Neural progenitor cell (in vitro differentiated cells): ENCODE results near the gene ZNF581. TPM values are rescaled to one million over a fixed set of nuclear protein-coding genes. Genes with fewer than 3 reads are reported as not detected.

Experiments
- DNase-seq: peaks from one replicate; pipeline ENCODE4 v3.0.0-alpha.2; 2016; ENCODE audit warnings: low spot score
- H2AFZ ChIP-seq: fragments of 200-600 bp; sonication (generic); replicated peaks from 2 replicates; pipeline ENCODE4 v1.6.1; 2016; ENCODE audit warnings: antibody characterized with exemption
- H3F3A ChIP-seq: fragments of 200-600 bp; sonication (generic); 2 replicates; pipeline ENCODE4 v1.6.1; 2016; ENCODE audit warnings: antibody characterized with exemption, low read depth
- H3K27ac ChIP-seq: fragments of 200-600 bp; sonication (generic); 2 replicates; pipeline ENCODE4 v1.5.1; 2016; ENCODE audit warnings: mild to moderate bottlenecking
- H3K27me3 ChIP-seq: fragments of 200-600 bp; sonication (generic); 2 replicates; pipeline ENCODE4 v1.6.1; 2016; ENCODE audit warnings: mild to moderate bottlenecking, moderate library complexity
- H3K36me3 ChIP-seq: fragments of 200-600 bp; sonication (generic); 2 replicates; pipeline ENCODE4 v1.5.1; 2016
- H3K4me1 ChIP-seq: fragments of 200-600 bp; sonication (generic); 2 replicates; pipeline ENCODE4 v1.6.1; 2016; ENCODE audit warnings: mixed run types
- H3K4me2 ChIP-seq: fragments of 200-600 bp; sonication (generic); 2 replicates; pipeline ENCODE4 v1.6.1; 2016
- H3K4me3 ChIP-seq: fragments of 200-600 bp; sonication (generic); 2 replicates; pipeline ENCODE4 v1.5.1; 2016
- H3K79me2 ChIP-seq: fragments of 200-600 bp; sonication (generic); 2 replicates; pipeline ENCODE4 v1.6.1; 2016; ENCODE audit warnings: low read depth
- H3K9ac ChIP-seq: fragments of 200-600 bp; sonication (generic); 2 replicates; pipeline ENCODE4 v1.6.1; 2016
- H3K9me3 ChIP-seq: fragments of 200-600 bp; sonication (generic); 2 replicates; pipeline ENCODE4 v1.5.1; 2016; ENCODE audit warnings: low read depth
- H4K20me1 ChIP-seq: fragments of 200-600 bp; sonication (generic); 2 replicates; pipeline ENCODE4 v1.6.1; 2016; ENCODE audit warnings: low read depth
- H3K27ac Mint-ChIP-seq: 3 replicates; pipeline ENCODE4 v1.8.0; 2021; ENCODE audit warnings: mixed read lengths
- H3K27me3 Mint-ChIP-seq: 2 replicates; pipeline ENCODE4 v1.8.0; 2022; ENCODE audit warnings: low read depth, mild to moderate bottlenecking, inconsistent platforms, moderate library complexity, mixed read lengths; ENCODE audit not compliant: insufficient read depth
- H3K36me3 Mint-ChIP-seq: 3 replicates; pipeline ENCODE4 v1.8.0; 2021; ENCODE audit warnings: mixed read lengths
- H3K4me1 Mint-ChIP-seq: 3 replicates; pipeline ENCODE4 v1.8.0; 2021; ENCODE audit warnings: mixed read lengths
- H3K4me3 Mint-ChIP-seq: 3 replicates; pipeline ENCODE4 v1.8.0; 2021; ENCODE audit warnings: mild to moderate bottlenecking, moderate library complexity, mixed read lengths
- H3K9me3 Mint-ChIP-seq: 3 replicates; pipeline ENCODE4 v1.8.0; 2020; ENCODE audit warnings: mixed read lengths
- CTCF ChIP-seq: fragments of 200-600 bp; sonication (generic); IDR thresholded peaks from 2 replicates; pipeline ENCODE4 v1.5.1; 2017; ENCODE audit warnings: antibody characterized with exemption, mild to moderate bottlenecking
- EZH2 ChIP-seq: fragments of 200-600 bp; sonication (generic); IDR thresholded peaks from 2 replicates; pipeline ENCODE4 v1.6.1; 2017; ENCODE audit warnings: antibody characterized with exemption, mild to moderate bottlenecking, moderate library complexity
- EZH2phosphoT487 ChIP-seq: fragments of 200-600 bp; sonication (generic); IDR thresholded peaks from 2 replicates; pipeline ENCODE4 v1.6.1; 2017; ENCODE audit warnings: antibody characterized with exemption
- total RNA-seq: library from RNA; depleted of rRNA; stranded (reverse); fragments of >200 nt; gene quantifications from 2 replicates; pipeline ENCODE4 v1.2.3, GENCODE V29; 2015; ENCODE audit warnings: low replicate concordance

Gene ZNF581
- total RNA-seq, 1 donor from 2014 or later = 12.2 TPM

GRCh38 chr19:55646889-55647731, 3.7 kb downstream of the ZNF581 start:
- H2AFZ ChIP-seq = no peak overlapping the region
- Mint-ChIP-seq H3K9me3 (no peaks in the 10 kb centered on the region), H3K27me3 (peaks cover 23% of the 10 kb centered on the region), H3K4me3 (peak overlapping the region; percentile 89), H3K4me1 (peaks cover 35% of the 10 kb centered on the region), H3K36me3 (peaks cover 15% of the 10 kb centered on the region), H3K27ac (peak overlapping the region; percentile 54)
- H3K27ac ChIP-seq = no peak overlapping the region
- peaks cover 26% of the 10 kb centered on the region for H3K4me1 ChIP-seq
- peak overlapping the region; percentile 86 for H3K4me2 ChIP-seq
- no peaks in the 10 kb centered on the region for H3K36me3 ChIP-seq
- peaks cover 25% of the 10 kb centered on the region for H3F3A ChIP-seq
- peaks cover 61% of the 10 kb centered on the region for H3K79me2 ChIP-seq
- no peaks in the 10 kb centered on the region for H3K9me3 ChIP-seq
- peak; percentile 50 for DNase-seq
- TF ChIP-seq EZH2phosphoT487 = no peak
- no peak for TF ChIP-seq CTCF
- no peak for TF ChIP-seq EZH2
- H3K4me3 ChIP-seq = peak overlapping the region; percentile 98
- H3K27me3 ChIP-seq = no peaks in the 10 kb centered on the region
- peak overlapping the region; percentile 72 for H3K9ac ChIP-seq
- no peaks in the 10 kb centered on the region for H4K20me1 ChIP-seq

DNA sequence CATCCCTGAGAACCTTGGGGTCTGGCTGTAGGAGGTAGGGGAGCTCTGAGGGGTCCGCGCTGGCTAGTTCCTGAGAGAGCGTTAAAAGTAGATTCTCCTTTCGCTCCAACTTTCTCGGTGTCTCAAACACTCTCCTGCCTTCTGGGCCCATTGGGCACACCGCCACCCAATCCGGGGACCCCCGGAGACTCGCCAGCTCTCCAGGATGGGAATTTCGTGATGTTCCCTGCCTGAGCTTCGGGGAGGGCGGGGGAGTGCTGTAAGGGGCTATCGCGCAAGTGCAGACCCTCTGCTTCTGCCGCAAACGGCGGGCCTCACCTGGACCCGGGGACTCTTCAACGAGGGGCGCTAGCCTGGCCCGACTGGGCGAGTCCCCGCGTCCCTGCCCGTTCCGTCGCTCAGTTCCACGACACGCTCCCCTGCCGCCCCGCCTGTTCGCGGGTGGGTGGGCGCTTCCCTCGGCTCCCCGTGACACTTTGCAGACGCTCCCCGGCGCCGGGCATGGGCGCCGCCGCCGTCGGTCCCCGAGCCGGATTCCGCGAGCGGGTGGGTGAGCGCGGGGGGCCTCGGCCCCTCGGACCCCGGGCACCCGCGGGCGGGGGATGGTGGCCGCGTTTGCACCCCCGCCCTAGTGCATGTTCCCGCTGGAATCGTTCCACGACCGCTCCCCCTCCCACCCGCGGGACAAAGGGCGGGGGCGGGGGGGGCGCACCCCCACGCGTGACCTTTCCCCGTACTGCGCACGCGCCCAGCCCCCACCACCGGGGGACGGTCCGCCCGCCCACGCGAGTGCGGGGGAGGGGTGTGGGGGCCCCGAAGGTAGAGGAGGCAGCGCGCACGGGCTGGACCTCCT, 4.5 kb downstream of the ZNF581 start, which contains the start of gene CCDC106:
CCDC106 (plus strand) TSS at position 481 of the 853 bp plus-strand sequence. CDS start 835 bp downstream, outside the sequence.
- Histone ChIP-seq H2AFZ (peak within 1 kb of the TSS; percentile 95), H3K4me1 (peaks cover 18% of the 10 kb centered on the region), H3K27me3 (no peaks in the 10 kb centered on the region), H3K4me3 (peak within 1 kb of the TSS; percentile 98), H3K79me2 (peaks cover 53% of the 10 kb centered on the region), H3K27ac (no peak within 1 kb of the TSS), H3K9me3 (no peaks in the 10 kb centered on the region), H4K20me1 (no peaks in the 10 kb centered on the region), H3F3A (peaks cover 23% of the 10 kb centered on the region), H3K36me3 (no peaks in the 10 kb centered on the region), H3K9ac (peak within 1 kb of the TSS; percentile 72), H3K4me2 (peak within 1 kb of the TSS; percentile 86)
- Mint-ChIP-seq H3K27ac (peak within 1 kb of the TSS; percentile 81), H3K36me3 (peaks cover 15% of the 10 kb centered on the region), H3K4me3 (peak within 1 kb of the TSS; percentile 89), H3K4me1 (peaks cover 34% of the 10 kb centered on the region), H3K27me3 (peaks cover 20% of the 10 kb centered on the region), H3K9me3 (no peaks in the 10 kb centered on the region)
- DNase-seq = peak; percentile 90
- TF ChIP-seq CTCF = no peak

- TF ChIP-seq CTCF = no peak
- no peak for TF ChIP-seq EZH2
- TF ChIP-seq EZH2phosphoT487 = no peak
- peaks cover 12% of the 10 kb centered on the region for H3K36me3 Mint-ChIP-seq
Observed at GRCh38 chr19:55648585-55649267, 5.3 kb downstream of the ZNF581 start.

More at GRCh38 chr19:55648585-55649267, 5.3 kb downstream of the ZNF581 start:
- H3K9me3 ChIP-seq = no peaks in the 10 kb centered on the region
- H3K4me3 ChIP-seq = peak overlapping the region; percentile 98
- peaks cover 18% of the 10 kb centered on the region for H3K27me3 Mint-ChIP-seq
- H3K4me3 Mint-ChIP-seq = peak overlapping the region; percentile 86
- H3K79me2 ChIP-seq = peaks cover 45% of the 10 kb centered on the region
- H3F3A ChIP-seq = peaks cover 23% of the 10 kb centered on the region
- H3K9me3 Mint-ChIP-seq = no peaks in the 10 kb centered on the region
- peaks cover 29% of the 10 kb centered on the region for H3K4me1 Mint-ChIP-seq
- no peaks in the 10 kb centered on the region for H3K27me3 ChIP-seq
- no peak for DNase-seq
- no peaks in the 10 kb centered on the region for H3K36me3 ChIP-seq
- peak overlapping the region; percentile 86 for H3K4me2 ChIP-seq
- H2AFZ ChIP-seq = no peak overlapping the region
- peaks cover 16% of the 10 kb centered on the region for H3K4me1 ChIP-seq
- peak overlapping the region; percentile 72 for H3K9ac ChIP-seq
- peak overlapping the region; percentile 74 for H3K27ac Mint-ChIP-seq
- no peak overlapping the region for H3K27ac ChIP-seq
- no peaks in the 10 kb centered on the region for H4K20me1 ChIP-seq
